NCI-H1694 treated with DMSO at 0.1 percent for 48 hours (cell line): Measurements from ENCODE around the gene ATAD1.
"Not testable (repeated sequence)": the region's sequence is repeated elsewhere in the genome, so short reads cannot be mapped to it uniquely, and the experiment has no call there.

ENCODE experiments used
- DNase-seq: peaks from one replicate; lab custom pipeline; 2025; lab: John Stamatoyannopoulos, UW

ATAD1 gene

GRCh38 chr10:87753995-87754866 is 63.8 kb downstream of the ATAD1 start:
- no peak for DNase-seq

GRCh38 chr10:87752566-87752965 is 65.5 kb downstream of the ATAD1 start:
- no peak for DNase-seq

- no peak for DNase-seq
Measured at GRCh38 chr10:87751274-87751673, 66.8 kb downstream of the ATAD1 start.

GRCh38 chr10:87750817-87751216 is 67.2 kb downstream of the ATAD1 start:
- no peak for DNase-seq

GRCh38 chr10:87750001-87750671 is 67.9 kb downstream of the ATAD1 start:
- no peak for DNase-seq

- DNase-seq: not testable (repeated sequence)
Measured at GRCh38 chr10:87748244-87748643, 69.8 kb downstream of the ATAD1 start.

GRCh38 chr10:87746911-87747310 is 71.1 kb downstream of the ATAD1 start:
- no peak for DNase-seq

- no peak for DNase-seq
Measured at GRCh38 chr10:87744606-87745005, 73.4 kb downstream of the ATAD1 start.

GRCh38 chr10:87742992-87743610 is 74.9 kb downstream of the ATAD1 start:
- DNase-seq: not testable (repeated sequence)

- DNase-seq: no peak
Measured at GRCh38 chr10:87740254-87740655, 77.8 kb downstream of the ATAD1 start.

GRCh38 chr10:87739703-87740102 is 78.3 kb downstream of the ATAD1 start:
- no peak for DNase-seq

GRCh38 chr10:87738253-87738652 is 79.8 kb downstream of the ATAD1 start:
- not testable (repeated sequence) for DNase-seq

- peak; percentile 42 for DNase-seq
Measured at GRCh38 chr10:87734987-87735827, 82.8 kb downstream of the ATAD1 start.

GRCh38 chr10:87733081-87733480 is 84.9 kb downstream of the ATAD1 start:
- DNase-seq: no peak

GRCh38 chr10:87729940-87730339 is 88.1 kb downstream of the ATAD1 start:
- DNase-seq: no peak

- no peak for DNase-seq
Measured at GRCh38 chr10:87724789-87725188, 93.2 kb downstream of the ATAD1 start.

GRCh38 chr10:87723500-87723899 is 94.5 kb downstream of the ATAD1 start:
- no peak for DNase-seq

GRCh38 chr10:87722716-87723115 is 95.3 kb downstream of the ATAD1 start:
- DNase-seq: no peak

GRCh38 chr10:87721781-87722180 is 96.2 kb downstream of the ATAD1 start:
- DNase-seq: no peak

- DNase-seq: no peak
Measured at GRCh38 chr10:87720665-87721064, 97.4 kb downstream of the ATAD1 start.

- no peak for DNase-seq
Measured at GRCh38 chr10:87716348-87716670, 101.7 kb downstream of the ATAD1 start.
